H7 (cell line): Measurements from ENCODE around the gene SLC35F3. TPM values are rescaled to one million over a fixed set of nuclear protein-coding genes. Genes with fewer than 3 reads are reported as not detected.
A peak's percentile ranks its signal among the peaks of the same experiment; 100 is the strongest.

Source experiments
- DNase-seq: peaks from one replicate; pipeline ENCODE4 v3.0.0; 2012
- H3K27me3 ChIP-seq: 2 replicates; pipeline ENCODE4 v1.6.0; 2011; ENCODE audit warnings: mild to moderate bottlenecking, low read length; ENCODE audit not compliant: control insufficient read depth, insufficient read depth
- H3K36me3 ChIP-seq: replicated peaks from 2 replicates; pipeline ENCODE4 v1.5.1; 2011; ENCODE audit warnings: low read length; ENCODE audit not compliant: control insufficient read depth, insufficient read depth
- H3K4me3 ChIP-seq: 2 replicates; pipeline ENCODE4 v1.5.1; 2011; ENCODE audit warnings: low read depth, mild to moderate bottlenecking, control low read depth, low read length, moderate library complexity; ENCODE audit not compliant: insufficient read depth
- total RNA-seq: library from RNA; depleted of rRNA; stranded (reverse); fragments of >200 nt; shearing (Covaris generic); gene quantifications from 2 replicates; pipeline ENCODE4 v1.2.3, GENCODE V29; 2014

Gene SLC35F3
- total RNA-seq, 1 experiment from 2014 or later: 7.2 TPM

GRCh38 chr1:234320069-234320468, 415.6 kb downstream of the SLC35F3 start:
- H3K27me3 ChIP-seq: no peaks in the 10 kb centered on the region; the same call in 1 of the 2 replicates
- H3K4me3 ChIP-seq: no peak overlapping the region
- no peak for DNase-seq
- no peaks in the 10 kb centered on the region for H3K36me3 ChIP-seq

- Histone ChIP-seq H3K4me3 (no peak overlapping the region), H3K36me3 (no peaks in the 10 kb centered on the region), H3K27me3 (no peaks in the 10 kb centered on the region; the same call in 1 of the 2 replicates)
- no peak for DNase-seq
These were observed 416.1 kb downstream of the SLC35F3 start for GRCh38 chr1:234320549-234320948.

- Histone ChIP-seq H3K4me3 (no peak overlapping the region), H3K27me3 (peaks cover 2% of the 10 kb centered on the region; the same call in 1 of the 2 replicates), H3K36me3 (no peaks in the 10 kb centered on the region)
- no peak for DNase-seq
These were observed 416.8 kb downstream of the SLC35F3 start for GRCh38 chr1:234321231-234321630.

- no peak for DNase-seq
- H3K36me3 ChIP-seq: no peaks in the 10 kb centered on the region
- H3K27me3 ChIP-seq: peaks cover 2% of the 10 kb centered on the region; the same call in 1 of the 2 replicates
These were observed 417.6 kb downstream of the SLC35F3 start for GRCh38 chr1:234322097-234322496.

GRCh38 chr1:234322979-234323378, 418.5 kb downstream of the SLC35F3 start:
- peaks cover 2% of the 10 kb centered on the region; the same call in 1 of the 2 replicates for H3K27me3 ChIP-seq
- H3K36me3 ChIP-seq: no peaks in the 10 kb centered on the region
- peak; percentile 76 for DNase-seq
- H3K4me3 ChIP-seq: no peak overlapping the region

More at GRCh38 chr1:234322097-234322496, 417.6 kb downstream of the SLC35F3 start:
- no peak overlapping the region for H3K4me3 ChIP-seq

- H3K36me3 ChIP-seq: no peaks in the 10 kb centered on the region
- H3K4me3 ChIP-seq: no peak overlapping the region
- DNase-seq: no peak
- H3K27me3 ChIP-seq: peaks cover 2% of the 10 kb centered on the region; the same call in 1 of the 2 replicates
These were observed 420.3 kb downstream of the SLC35F3 start for GRCh38 chr1:234324821-234325220.

- Histone ChIP-seq H3K36me3 (no peaks in the 10 kb centered on the region), H3K27me3 (peaks cover 2% of the 10 kb centered on the region; the same call in 1 of the 2 replicates), H3K4me3 (no peak overlapping the region)
- DNase-seq: no peak
These were observed 421.5 kb downstream of the SLC35F3 start for GRCh38 chr1:234325878-234326496.

- Histone ChIP-seq H3K4me3 (peak overlapping the region; percentile 14; the same call in 1 of the 2 replicates), H3K27me3 (peaks cover 2% of the 10 kb centered on the region; the same call in 1 of the 2 replicates), H3K36me3 (no peaks in the 10 kb centered on the region)
- peak; percentile 73 for DNase-seq
These were observed 422.3 kb downstream of the SLC35F3 start for GRCh38 chr1:234326497-234327366.

- H3K4me3 ChIP-seq: no peak overlapping the region
- no peaks in the 10 kb centered on the region for H3K36me3 ChIP-seq
- peaks cover 2% of the 10 kb centered on the region; the same call in 1 of the 2 replicates for H3K27me3 ChIP-seq
- DNase-seq: no peak
These were observed 423.2 kb downstream of the SLC35F3 start for GRCh38 chr1:234327577-234328164.

GRCh38 chr1:234330843-234331215, 426.4 kb downstream of the SLC35F3 start:
- Histone ChIP-seq H3K4me3 (no peak overlapping the region), H3K36me3 (no peaks in the 10 kb centered on the region), H3K27me3 (peaks cover 2% of the 10 kb centered on the region; the same call in 1 of the 2 replicates)
- DNase-seq: no peak

GRCh38 chr1:234331507-234331906, 427.0 kb downstream of the SLC35F3 start:
- Histone ChIP-seq H3K36me3 (no peaks in the 10 kb centered on the region), H3K27me3 (no peaks in the 10 kb centered on the region), H3K4me3 (no peak overlapping the region)
- no peak for DNase-seq

GRCh38 chr1:234336359-234336758, 431.9 kb downstream of the SLC35F3 start:
- no peak for DNase-seq
- no peaks in the 10 kb centered on the region for H3K27me3 ChIP-seq
- no peaks in the 10 kb centered on the region for H3K36me3 ChIP-seq
- no peak overlapping the region for H3K4me3 ChIP-seq

GRCh38 chr1:234337233-234337632, 432.8 kb downstream of the SLC35F3 start:
- no peak overlapping the region for H3K4me3 ChIP-seq
- DNase-seq: no peak
- H3K27me3 ChIP-seq: no peaks in the 10 kb centered on the region
- H3K36me3 ChIP-seq: no peaks in the 10 kb centered on the region

- Histone ChIP-seq H3K36me3 (no peaks in the 10 kb centered on the region), H3K27me3 (no peaks in the 10 kb centered on the region), H3K4me3 (no peak overlapping the region)
- DNase-seq: no peak
These were observed 436.1 kb downstream of the SLC35F3 start for GRCh38 chr1:234340528-234340927.
